GM23338 (cell line): ENCODE results near the gene PFN2. TPM values are rescaled to one million over a fixed set of nuclear protein-coding genes. Genes with fewer than 3 reads are reported as not detected.

ENCODE experiments used
- ATAC-seq: fragments of 200-7000 bp; cut with Tn5 transposase; 3 replicates; pipeline ENCODE4 v1.9.1; 2020
- DNase-seq: peaks from one replicate; pipeline ENCODE4 v3.0.0-alpha.2; 2015; ENCODE audit warnings: low spot score
- H2AFZ ChIP-seq: fragments of 200-600 bp; sonication (generic); 2 replicates; pipeline ENCODE4 v1.8.0; 2016; ENCODE audit warnings: antibody characterized with exemption, mild to moderate bottlenecking, moderate library complexity
- H3F3A ChIP-seq: fragments of 200-600 bp; sonication (generic); replicated peaks from 2 replicates; pipeline ENCODE4 v1.8.0; 2017; ENCODE audit warnings: antibody characterized with exemption, mixed run types, low read depth
- H3K27ac ChIP-seq: fragments of 200-600 bp; sonication (generic); 2 replicates; pipeline ENCODE4 v1.6.1; 2016; ENCODE audit warnings: low read depth
- H3K27me3 ChIP-seq: fragments of 200-600 bp; sonication (generic); 2 replicates; pipeline ENCODE4 v1.8.0; 2016; ENCODE audit warnings: mild to moderate bottlenecking, mixed run types, moderate library complexity; ENCODE audit not compliant: insufficient read depth
- H3K36me3 ChIP-seq: fragments of 200-600 bp; sonication (generic); 2 replicates; pipeline ENCODE4 v1.8.0; 2016; ENCODE audit warnings: mild to moderate bottlenecking; ENCODE audit not compliant: insufficient read depth
- H3K4me1 ChIP-seq: fragments of 200-600 bp; sonication (generic); 2 replicates; pipeline ENCODE4 v1.8.0; 2016; ENCODE audit warnings: mild to moderate bottlenecking, moderate library complexity; ENCODE audit not compliant: insufficient read depth
- H3K4me2 ChIP-seq: fragments of 200-600 bp; sonication (generic); 2 replicates; pipeline ENCODE4 v1.7.1; 2017; ENCODE audit warnings: mixed run types
- H3K4me3 ChIP-seq: fragments of 200-600 bp; sonication (generic); 2 replicates; pipeline ENCODE4 v1.6.1; 2016; ENCODE audit warnings: mixed run types
- H3K79me2 ChIP-seq: fragments of 200-600 bp; sonication (generic); replicated peaks from 2 replicates; pipeline ENCODE4 v1.8.0; 2017; ENCODE audit warnings: mild to moderate bottlenecking; ENCODE audit not compliant: insufficient read depth
- H3K9me2 ChIP-seq: fragments of 200-600 bp; sonication (generic); 2 replicates; pipeline ENCODE4 v1.8.0; 2017; ENCODE audit not compliant: insufficient read depth
- H4K20me1 ChIP-seq: fragments of 200-600 bp; sonication (generic); replicated peaks from 2 replicates; pipeline ENCODE4 v1.8.0; 2017; ENCODE audit warnings: mild to moderate bottlenecking; ENCODE audit not compliant: insufficient read depth
- H3K27ac Mint-ChIP-seq: 2 replicates; pipeline ENCODE4 v1.8.0; 2020; ENCODE audit warnings: inconsistent platforms, mild to moderate bottlenecking, moderate library complexity, mixed read lengths
- H3K27me3 Mint-ChIP-seq: 3 replicates; pipeline ENCODE4 v1.8.0; 2022; ENCODE audit warnings: low read depth, mild to moderate bottlenecking, moderate library complexity, mixed read lengths, inconsistent platforms; ENCODE audit not compliant: insufficient read depth, poor library complexity
- H3K36me3 Mint-ChIP-seq: 3 replicates; pipeline ENCODE4 v1.8.0; 2021; ENCODE audit warnings: low read depth, mild to moderate bottlenecking, inconsistent platforms, moderate library complexity, mixed read lengths
- H3K4me1 Mint-ChIP-seq: 3 replicates; pipeline ENCODE4 v1.8.0; 2020; ENCODE audit warnings: mild to moderate bottlenecking, inconsistent platforms, mixed read lengths
- H3K4me3 Mint-ChIP-seq: 3 replicates; pipeline ENCODE4 v1.8.0; 2021; ENCODE audit warnings: moderate library complexity, mild to moderate bottlenecking, inconsistent platforms, mixed read lengths
- H3K9me3 Mint-ChIP-seq: 3 replicates; pipeline ENCODE4 v1.8.0; 2020; ENCODE audit warnings: moderate library complexity, mild to moderate bottlenecking, inconsistent platforms, mixed read lengths
- EZH2 ChIP-seq: fragments of 200-600 bp; sonication (generic); IDR thresholded peaks from one replicate; pipeline ENCODE4 v1.8.0; 2017; ENCODE audit warnings: antibody characterized with exemption, mild to moderate bottlenecking, low read depth; ENCODE audit not compliant: unreplicated experiment
- EZH2phosphoT487 ChIP-seq: fragments of 200-600 bp; sonication (generic); IDR thresholded peaks from one replicate; pipeline ENCODE4 v1.8.1; 2018; ENCODE audit warnings: antibody characterized with exemption; ENCODE audit not compliant: unreplicated experiment
- NANOG ChIP-seq: IDR thresholded peaks from 2 replicates; pipeline ENCODE4 v1.6.1; 2016; ENCODE audit warnings: antibody characterized with exemption, borderline replicate concordance
- STAT1 ChIP-seq: IDR thresholded peaks from one replicate; pipeline ENCODE4 v1.6.1; 2016; ENCODE audit warnings: antibody characterized with exemption; ENCODE audit not compliant: unreplicated experiment
- polyA plus RNA-seq: library from polyadenylated mRNA; unstranded; fragments of >200 nt; fragmentation: Nextera tagmentation; extraction: Ambion mirVana; gene quantifications from 2 replicates; pipeline ENCODE4 v1.2.1, GENCODE V29; 2016
- total RNA-seq: library from RNA; depleted of rRNA; stranded (reverse); fragments of >200 nt; shearing (Covaris generic); gene quantifications from 2 replicates; pipeline ENCODE4 v1.2.3, GENCODE V29; 2014
- TF ChIP-seq, protein P1 (sequence below): IDR thresholded peaks from one replicate; pipeline ENCODE4 v1.6.1; 2018; ENCODE audit warnings: antibody characterized with exemption; ENCODE audit not compliant: unreplicated experiment
- TF ChIP-seq, protein P2 (sequence below), 2 experiments: fragments of 200-600 bp in 1 of 2; sonication (generic) in 1 of 2; conservative IDR thresholded peaks; 2 replicates each; pipeline versions ENCODE4 v1.5.1 to v1.6.1; 2016 to 2017; ENCODE audit warnings: antibody characterized with exemption in 2 of 2, low read depth in 2 of 2, mild to moderate bottlenecking in 2 of 2, moderate library complexity in 1 of 2
- TF ChIP-seq, protein P3 (sequence below): IDR thresholded peaks from 2 replicates; pipeline ENCODE4 v1.6.1; 2016; ENCODE audit warnings: antibody characterized with exemption

The PFN2 gene
- total and polyA plus RNA-seq, 2 experiments from 2014 or later, result 183 to 212 TPM

DNA sequence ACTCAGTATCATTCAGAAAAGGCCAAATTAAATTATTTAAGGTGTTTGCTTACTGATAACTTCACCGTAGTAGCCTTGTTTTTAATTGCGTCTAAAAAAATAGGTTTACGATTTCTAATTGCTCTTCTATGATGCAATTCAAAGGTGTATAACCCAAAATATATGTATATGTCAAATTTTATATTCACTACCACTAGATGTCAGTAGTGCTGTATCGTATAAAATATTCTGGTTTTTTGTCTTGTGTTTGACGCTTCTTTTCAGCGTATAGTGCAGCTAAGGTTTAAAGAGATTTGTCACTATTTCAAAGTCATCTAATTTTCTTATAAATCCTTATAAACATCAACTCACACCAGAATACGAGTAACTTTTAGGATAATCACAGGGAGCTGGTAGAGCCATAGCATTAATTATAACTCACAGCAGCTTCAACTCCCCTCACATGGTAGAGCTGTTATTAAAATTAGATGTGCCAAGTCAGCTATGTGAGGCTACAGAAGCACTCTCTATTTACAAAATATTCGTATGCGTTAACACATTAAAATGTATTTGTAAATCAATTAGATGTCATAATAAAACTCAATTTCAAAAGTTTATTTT is 3.5 kb downstream of the PFN2 start:
- Mint-ChIP-seq H3K4me3 (peak overlapping the region; percentile 63), H3K9me3 (no peaks in the 10 kb centered on the region; the same call in none of the 3 replicates), H3K27me3 (peaks cover 16% of the 10 kb centered on the region), H3K36me3 (peaks cover 66% of the 10 kb centered on the region), H3K4me1 (peaks cover 47% of the 10 kb centered on the region), H3K27ac (no peak overlapping the region; the same call in 1 of the 2 replicates)
- DNase-seq (peak; percentile 58), ATAC-seq (no peak)
- no peak for TF ChIP-seq STAT1
- TF ChIP-seq EZH2, result no peak
- TF ChIP-seq NANOG, result no peak
- TF ChIP-seq EZH2phosphoT487, result no peak
- TF ChIP-seq, protein P1, sequence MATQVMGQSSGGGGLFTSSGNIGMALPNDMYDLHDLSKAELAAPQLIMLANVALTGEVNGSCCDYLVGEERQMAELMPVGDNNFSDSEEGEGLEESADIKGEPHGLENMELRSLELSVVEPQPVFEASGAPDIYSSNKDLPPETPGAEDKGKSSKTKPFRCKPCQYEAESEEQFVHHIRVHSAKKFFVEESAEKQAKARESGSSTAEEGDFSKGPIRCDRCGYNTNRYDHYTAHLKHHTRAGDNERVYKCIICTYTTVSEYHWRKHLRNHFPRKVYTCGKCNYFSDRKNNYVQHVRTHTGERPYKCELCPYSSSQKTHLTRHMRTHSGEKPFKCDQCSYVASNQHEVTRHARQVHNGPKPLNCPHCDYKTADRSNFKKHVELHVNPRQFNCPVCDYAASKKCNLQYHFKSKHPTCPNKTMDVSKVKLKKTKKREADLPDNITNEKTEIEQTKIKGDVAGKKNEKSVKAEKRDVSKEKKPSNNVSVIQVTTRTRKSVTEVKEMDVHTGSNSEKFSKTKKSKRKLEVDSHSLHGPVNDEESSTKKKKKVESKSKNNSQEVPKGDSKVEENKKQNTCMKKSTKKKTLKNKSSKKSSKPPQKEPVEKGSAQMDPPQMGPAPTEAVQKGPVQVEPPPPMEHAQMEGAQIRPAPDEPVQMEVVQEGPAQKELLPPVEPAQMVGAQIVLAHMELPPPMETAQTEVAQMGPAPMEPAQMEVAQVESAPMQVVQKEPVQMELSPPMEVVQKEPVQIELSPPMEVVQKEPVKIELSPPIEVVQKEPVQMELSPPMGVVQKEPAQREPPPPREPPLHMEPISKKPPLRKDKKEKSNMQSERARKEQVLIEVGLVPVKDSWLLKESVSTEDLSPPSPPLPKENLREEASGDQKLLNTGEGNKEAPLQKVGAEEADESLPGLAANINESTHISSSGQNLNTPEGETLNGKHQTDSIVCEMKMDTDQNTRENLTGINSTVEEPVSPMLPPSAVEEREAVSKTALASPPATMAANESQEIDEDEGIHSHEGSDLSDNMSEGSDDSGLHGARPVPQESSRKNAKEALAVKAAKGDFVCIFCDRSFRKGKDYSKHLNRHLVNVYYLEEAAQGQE, result no peak
- TF ChIP-seq, protein P2, sequence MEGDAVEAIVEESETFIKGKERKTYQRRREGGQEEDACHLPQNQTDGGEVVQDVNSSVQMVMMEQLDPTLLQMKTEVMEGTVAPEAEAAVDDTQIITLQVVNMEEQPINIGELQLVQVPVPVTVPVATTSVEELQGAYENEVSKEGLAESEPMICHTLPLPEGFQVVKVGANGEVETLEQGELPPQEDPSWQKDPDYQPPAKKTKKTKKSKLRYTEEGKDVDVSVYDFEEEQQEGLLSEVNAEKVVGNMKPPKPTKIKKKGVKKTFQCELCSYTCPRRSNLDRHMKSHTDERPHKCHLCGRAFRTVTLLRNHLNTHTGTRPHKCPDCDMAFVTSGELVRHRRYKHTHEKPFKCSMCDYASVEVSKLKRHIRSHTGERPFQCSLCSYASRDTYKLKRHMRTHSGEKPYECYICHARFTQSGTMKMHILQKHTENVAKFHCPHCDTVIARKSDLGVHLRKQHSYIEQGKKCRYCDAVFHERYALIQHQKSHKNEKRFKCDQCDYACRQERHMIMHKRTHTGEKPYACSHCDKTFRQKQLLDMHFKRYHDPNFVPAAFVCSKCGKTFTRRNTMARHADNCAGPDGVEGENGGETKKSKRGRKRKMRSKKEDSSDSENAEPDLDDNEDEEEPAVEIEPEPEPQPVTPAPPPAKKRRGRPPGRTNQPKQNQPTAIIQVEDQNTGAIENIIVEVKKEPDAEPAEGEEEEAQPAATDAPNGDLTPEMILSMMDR (conservative IDR thresholded peaks at IDR 0.05; ENCODE audit: low read depth in 2 of 2), result peak in 1 of 2 experiments; percentile 76; a peak in 3 of 4 replicates
- H3K27me3 ChIP-seq, result no peaks in the 10 kb centered on the region
- peaks cover 27% of the 10 kb centered on the region for H3K4me1 ChIP-seq
- H2AFZ ChIP-seq, result no peak overlapping the region
- peak overlapping the region; percentile 4; the same call in 1 of the 2 replicates for H3K27ac ChIP-seq
- peak overlapping the region; percentile 64 for H3K4me3 ChIP-seq
- peak overlapping the region; percentile 81 for H3K4me2 ChIP-seq
- no peaks in the 10 kb centered on the region for H3K9me2 ChIP-seq
- peaks cover 3% of the 10 kb centered on the region; the same call in 1 of the 2 replicates for H3K36me3 ChIP-seq
- H3F3A ChIP-seq, result no peaks in the 10 kb centered on the region
- peaks cover 80% of the 10 kb centered on the region for H3K79me2 ChIP-seq
- peaks cover 10% of the 10 kb centered on the region for H4K20me1 ChIP-seq

DNA sequence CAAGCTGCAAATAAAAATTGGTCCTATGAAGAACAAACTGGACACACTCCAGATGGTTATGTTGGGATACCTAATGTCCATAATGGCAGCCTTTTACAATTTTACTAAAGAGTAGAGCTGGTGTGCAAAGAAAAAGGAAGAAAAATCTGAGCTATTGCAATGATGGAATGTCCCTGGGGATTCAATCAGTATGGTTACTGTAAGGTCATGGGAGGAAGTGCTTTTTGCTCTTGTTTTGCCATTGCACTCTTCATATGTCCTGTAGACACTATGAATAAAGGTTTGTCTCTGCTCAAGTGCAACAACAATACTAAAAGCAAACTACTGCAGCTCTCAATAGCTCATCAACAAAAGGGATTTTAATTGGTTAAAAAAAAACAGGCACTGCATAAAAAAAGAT is 5.4 kb downstream of the PFN2 start:
- DNase-seq (no peak), ATAC-seq (no peak)
- Histone ChIP-seq H4K20me1 (peaks cover 10% of the 10 kb centered on the region), H3K36me3 (peaks cover 3% of the 10 kb centered on the region; the same call in 1 of the 2 replicates), H3F3A (no peaks in the 10 kb centered on the region), H3K79me2 (peaks cover 82% of the 10 kb centered on the region), H3K27ac (no peak overlapping the region), H3K4me3 (no peak overlapping the region), H3K9me2 (no peaks in the 10 kb centered on the region), H3K4me1 (peaks cover 26% of the 10 kb centered on the region), H3K27me3 (no peaks in the 10 kb centered on the region), H2AFZ (no peak overlapping the region), H3K4me2 (no peak overlapping the region)
- Mint-ChIP-seq H3K4me1 (peaks cover 41% of the 10 kb centered on the region), H3K36me3 (peaks cover 76% of the 10 kb centered on the region), H3K27ac (0 out of 2 replicates have a peak overlapping the region, but pooled peaks have one; percentile 53), H3K4me3 (no peak overlapping the region), H3K9me3 (no peaks in the 10 kb centered on the region; the same call in 2 of the 3 replicates), H3K27me3 (peaks cover 10% of the 10 kb centered on the region)
- TF ChIP-seq, protein P1, result no peak
- no peak for TF ChIP-seq EZH2
- TF ChIP-seq, protein P3, sequence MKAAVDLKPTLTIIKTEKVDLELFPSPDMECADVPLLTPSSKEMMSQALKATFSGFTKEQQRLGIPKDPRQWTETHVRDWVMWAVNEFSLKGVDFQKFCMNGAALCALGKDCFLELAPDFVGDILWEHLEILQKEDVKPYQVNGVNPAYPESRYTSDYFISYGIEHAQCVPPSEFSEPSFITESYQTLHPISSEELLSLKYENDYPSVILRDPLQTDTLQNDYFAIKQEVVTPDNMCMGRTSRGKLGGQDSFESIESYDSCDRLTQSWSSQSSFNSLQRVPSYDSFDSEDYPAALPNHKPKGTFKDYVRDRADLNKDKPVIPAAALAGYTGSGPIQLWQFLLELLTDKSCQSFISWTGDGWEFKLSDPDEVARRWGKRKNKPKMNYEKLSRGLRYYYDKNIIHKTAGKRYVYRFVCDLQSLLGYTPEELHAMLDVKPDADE, result no peak
